Mesothelial cell of epicardium (in vitro differentiated cells): ENCODE results near the gene DDX47. TPM values are rescaled to one million over a fixed set of nuclear protein-coding genes. Genes with fewer than 3 reads are reported as not detected.

Experiments used
- DNase-seq, 2 experiments: peaks; one replicate each; pipeline ENCODE4 v3.0.0; 2021; ENCODE audit warnings: low spot score in 2 of 2; ENCODE audit not compliant: unreplicated experiment in 2 of 2
- H3K27ac Mint-ChIP-seq: 2 replicates; pipeline ENCODE4 v1.8.0; 2021; ENCODE audit warnings: mixed read lengths
- H3K27me3 Mint-ChIP-seq: 2 replicates; pipeline ENCODE4 v1.8.0; 2021; ENCODE audit warnings: low read depth, mixed read lengths
- H3K36me3 Mint-ChIP-seq: 2 replicates; pipeline ENCODE4 v1.8.0; 2021; ENCODE audit warnings: mixed read lengths
- H3K4me1 Mint-ChIP-seq: 2 replicates; pipeline ENCODE4 v1.8.0; 2021; ENCODE audit warnings: mixed read lengths
- H3K4me3 Mint-ChIP-seq: 2 replicates; pipeline ENCODE4 v1.8.0; 2021; ENCODE audit warnings: mild to moderate bottlenecking, moderate library complexity, mixed read lengths
- H3K9me3 Mint-ChIP-seq: 2 replicates; pipeline ENCODE4 v1.8.0; 2021; ENCODE audit warnings: mixed read lengths
- CTCF ChIP-seq: fragments of 200-600 bp; sonication (generic); IDR thresholded peaks from one replicate; pipeline ENCODE4 v1.5.0; 2021; ENCODE audit warnings: antibody characterized with exemption; ENCODE audit not compliant: unreplicated experiment
- total RNA-seq: library from RNA; stranded (reverse); gene quantifications from 3 replicates; pipeline ENCODE4 v1.2.1, GENCODE V29; 2021

Gene DDX47
- total RNA-seq, 1 donor from 2014 or later, result 70.8 TPM

GRCh38 chr12:12853435-12853834 lies 40.3 kb downstream of the DDX47 start:
- peaks cover 10% of the 10 kb centered on the region for H3K9me3 Mint-ChIP-seq
- TF ChIP-seq CTCF, result no peak
- H3K27ac Mint-ChIP-seq, result no peak overlapping the region
- no peaks in the 10 kb centered on the region for H3K27me3 Mint-ChIP-seq
- H3K4me3 Mint-ChIP-seq, result no peak overlapping the region
- H3K4me1 Mint-ChIP-seq, result no peaks in the 10 kb centered on the region
- H3K36me3 Mint-ChIP-seq, result peaks cover 10% of the 10 kb centered on the region
- DNase-seq, result no peak

GRCh38 chr12:12859690-12860089 lies 46.5 kb downstream of the DDX47 start:
- Mint-ChIP-seq H3K27me3 (no peaks in the 10 kb centered on the region), H3K4me1 (no peaks in the 10 kb centered on the region), H3K36me3 (peaks cover 14% of the 10 kb centered on the region), H3K27ac (no peak overlapping the region), H3K4me3 (no peak overlapping the region), H3K9me3 (peaks cover 3% of the 10 kb centered on the region)
- DNase-seq, result no peak
- no peak for TF ChIP-seq CTCF

- Mint-ChIP-seq H3K4me1 (no peaks in the 10 kb centered on the region), H3K9me3 (peaks cover 3% of the 10 kb centered on the region), H3K4me3 (no peak overlapping the region), H3K27ac (no peak overlapping the region), H3K27me3 (no peaks in the 10 kb centered on the region), H3K36me3 (peaks cover 14% of the 10 kb centered on the region)
- TF ChIP-seq CTCF, result no peak
- DNase-seq, result no peak
These were observed 51.1 kb downstream of the DDX47 start for GRCh38 chr12:12864243-12864642.

GRCh38 chr12:12868477-12869235 lies 55.5 kb downstream of the DDX47 start:
- DNase-seq, result no peak
- Mint-ChIP-seq H3K27ac (no peak overlapping the region), H3K9me3 (peaks cover 8% of the 10 kb centered on the region), H3K36me3 (peaks cover 7% of the 10 kb centered on the region), H3K4me1 (peaks cover 20% of the 10 kb centered on the region), H3K27me3 (no peaks in the 10 kb centered on the region), H3K4me3 (no peak overlapping the region)
- TF ChIP-seq CTCF, result no peak

GRCh38 chr12:12870465-12870864 lies 57.3 kb downstream of the DDX47 start:
- H3K4me3 Mint-ChIP-seq, result no peak overlapping the region
- no peak for TF ChIP-seq CTCF
- peaks cover 2% of the 10 kb centered on the region for H3K36me3 Mint-ChIP-seq
- no peak for DNase-seq
- no peaks in the 10 kb centered on the region for H3K27me3 Mint-ChIP-seq
- peak overlapping the region; percentile 35 for H3K27ac Mint-ChIP-seq
- H3K4me1 Mint-ChIP-seq, result peaks cover 29% of the 10 kb centered on the region
- H3K9me3 Mint-ChIP-seq, result peaks cover 5% of the 10 kb centered on the region
